GM15510 (cell line): Measurements from ENCODE around the gene KRTAP10-7.
"Not testable (repeated sequence)": the region's sequence is repeated elsewhere in the genome, so short reads cannot be mapped to it uniquely, and the experiment has no call there.

Experiments used
- POLR2A ChIP-seq: IDR thresholded peaks from 3 replicates; pipeline ENCODE4 v1.6.1; 2011; ENCODE audit warnings: borderline replicate concordance; ENCODE audit not compliant: insufficient read length; ENCODE audit errors: extremely low read depth

The KRTAP10-7 gene

GRCh38 chr21:44578371-44579055 lies 21.9 kb upstream of the KRTAP10-7 start:
- no peak for TF ChIP-seq POLR2A

DNA sequence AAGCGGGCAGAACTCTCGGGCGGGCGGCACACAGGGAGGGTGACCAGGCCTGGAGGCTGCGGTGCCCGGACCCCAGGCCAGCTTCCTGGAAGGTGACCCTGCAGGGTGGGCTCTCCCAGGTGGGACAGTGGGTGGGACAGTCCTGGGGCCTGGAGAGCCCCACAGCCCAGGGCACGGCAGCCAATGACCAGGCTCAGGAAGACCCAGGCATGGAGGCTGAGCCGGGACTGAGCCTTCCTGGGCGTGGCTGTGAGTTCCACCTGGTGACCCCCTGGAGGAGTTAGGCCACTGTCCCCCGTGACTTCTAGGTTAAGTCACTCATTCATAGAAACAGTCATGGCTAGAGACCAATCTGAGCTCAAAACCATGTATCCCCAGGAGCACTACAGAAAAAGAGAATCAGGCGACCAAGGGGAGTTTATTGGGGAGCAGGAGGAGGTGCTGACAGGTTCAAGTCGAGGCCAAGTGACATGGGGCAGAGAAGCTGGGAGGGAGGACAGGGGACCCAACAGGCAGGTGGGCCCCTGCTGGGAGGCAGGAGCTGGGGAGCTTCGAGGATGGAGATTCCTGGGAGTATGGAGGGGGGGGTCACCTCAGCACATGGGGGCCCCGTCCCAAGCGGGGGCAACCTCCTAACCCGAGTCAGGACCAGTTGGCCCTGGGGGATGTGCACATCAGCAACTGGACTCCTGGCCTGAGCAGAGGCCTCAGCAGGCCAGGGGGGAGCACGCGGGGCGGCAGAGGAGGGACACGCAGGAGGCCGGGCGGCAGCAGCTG lies 21.2 kb upstream of the KRTAP10-7 start:
- no peak for TF ChIP-seq POLR2A

GRCh38 chr21:44579833-44580144 lies 20.6 kb upstream of the KRTAP10-7 start:
- TF ChIP-seq POLR2A: no peak

- not testable (repeated sequence) for TF ChIP-seq POLR2A
Measured at GRCh38 chr21:44580231-44580821, 20.1 kb upstream of the KRTAP10-7 start, which contains the start of gene KRTAP10-5. Gene KRTAP10-5, minus strand, starts transcription at chr21:44580604. Its CDS starts 26 bp downstream, at chr21:44580578.

- TF ChIP-seq POLR2A: no peak
Measured at GRCh38 chr21:44581158-44581557, 19.2 kb upstream of the KRTAP10-7 start.

DNA sequence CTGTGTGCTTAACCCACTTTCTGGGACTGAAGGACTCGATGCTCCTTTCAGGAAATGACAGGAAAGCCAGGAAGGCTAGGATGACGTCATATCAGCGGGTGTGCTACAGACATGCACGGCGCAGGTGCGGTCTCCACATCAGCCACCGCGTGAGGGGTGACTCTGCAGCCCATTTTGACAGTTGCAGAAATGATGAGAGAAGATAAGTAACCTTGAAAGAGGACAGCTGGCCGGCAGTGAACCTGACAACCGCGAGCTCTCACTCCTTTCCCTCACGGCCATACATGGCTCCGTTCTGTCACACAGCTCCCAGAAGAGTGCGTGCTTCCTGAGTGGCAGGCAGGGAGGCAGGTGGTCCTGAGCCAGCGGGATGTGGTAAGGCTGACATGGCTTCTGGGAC lies 18.3 kb upstream of the KRTAP10-7 start:
- no peak for TF ChIP-seq POLR2A

DNA sequence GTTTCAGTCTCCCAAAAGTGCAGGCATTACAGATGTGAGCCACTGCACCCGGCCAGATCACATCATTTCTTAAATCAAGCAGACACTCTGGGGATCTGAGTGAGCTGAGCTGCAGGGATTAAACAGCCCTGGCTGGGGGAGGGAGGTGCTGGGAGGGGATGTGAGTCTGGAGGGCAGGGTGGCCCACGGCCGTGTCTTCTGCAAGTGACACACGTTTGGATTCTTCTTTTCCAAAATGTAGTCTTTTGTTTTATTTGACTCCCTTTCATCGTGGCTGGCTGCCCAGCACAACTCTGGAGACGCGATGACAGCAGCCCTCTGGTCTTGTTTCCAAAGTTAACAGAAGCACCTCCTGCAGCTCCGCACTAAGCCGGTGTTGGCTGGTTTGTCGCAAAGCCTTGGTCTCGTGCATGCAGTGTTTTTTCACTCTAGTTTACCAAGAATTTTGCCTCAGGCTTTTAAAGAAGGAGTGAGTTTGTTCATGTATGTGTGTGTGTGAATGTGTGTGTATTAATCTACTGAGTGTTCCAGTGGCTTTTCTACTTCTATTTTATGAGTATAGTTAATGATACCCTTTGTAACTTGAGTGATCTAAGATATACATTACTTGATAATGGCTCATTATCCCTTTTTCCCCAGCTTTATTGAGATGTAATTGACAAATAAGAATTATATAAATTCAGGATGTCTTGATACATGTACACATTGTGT lies 17.2 kb upstream of the KRTAP10-7 start:
- TF ChIP-seq POLR2A: no peak

GRCh38 chr21:44583800-44584147 lies 16.6 kb upstream of the KRTAP10-7 start:
- no peak for TF ChIP-seq POLR2A

GRCh38 chr21:44585892-44586291 lies 14.5 kb upstream of the KRTAP10-7 start:
- TF ChIP-seq POLR2A: no peak

GRCh38 chr21:44589094-44589493 lies 11.3 kb upstream of the KRTAP10-7 start:
- no peak for TF ChIP-seq POLR2A

DNA sequence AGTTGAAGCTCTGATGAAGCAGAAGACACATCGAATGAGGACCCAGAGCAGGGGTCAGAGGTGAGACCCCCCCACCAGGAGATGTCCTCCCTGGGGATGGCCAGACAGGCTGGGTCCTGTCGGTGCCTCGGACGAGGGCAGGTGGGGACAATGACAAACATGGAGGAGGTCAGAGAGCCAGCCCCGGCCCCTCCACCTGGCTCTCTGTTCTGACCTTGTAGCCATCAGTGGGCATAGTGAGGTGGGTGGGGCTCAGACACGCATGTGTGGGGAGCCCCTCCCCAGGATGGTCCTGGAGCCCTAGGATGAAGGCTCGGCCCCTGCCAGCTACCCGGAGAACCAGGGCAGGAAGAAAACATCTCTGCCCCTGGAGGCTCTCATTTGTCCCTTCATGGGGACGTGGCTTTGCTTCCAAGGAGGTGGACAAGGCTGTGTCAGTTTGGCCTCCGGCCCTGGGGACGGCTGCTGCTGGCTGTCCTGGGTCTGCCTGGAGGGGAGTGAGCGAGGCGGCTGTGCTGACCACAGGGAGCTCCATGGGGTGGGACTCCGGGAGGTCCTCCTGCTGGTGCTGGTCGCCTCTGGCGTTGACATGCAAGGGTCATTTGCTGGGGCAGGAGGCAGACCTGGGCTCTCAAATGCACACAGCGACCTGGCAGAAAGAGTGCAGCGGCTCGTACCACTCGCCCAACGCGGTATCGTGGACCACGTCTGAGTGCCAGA lies 10.7 kb upstream of the KRTAP10-7 start:
- TF ChIP-seq POLR2A: no peak

- no peak for TF ChIP-seq POLR2A
Measured at GRCh38 chr21:44590311-44590721, 10.1 kb upstream of the KRTAP10-7 start.

DNA sequence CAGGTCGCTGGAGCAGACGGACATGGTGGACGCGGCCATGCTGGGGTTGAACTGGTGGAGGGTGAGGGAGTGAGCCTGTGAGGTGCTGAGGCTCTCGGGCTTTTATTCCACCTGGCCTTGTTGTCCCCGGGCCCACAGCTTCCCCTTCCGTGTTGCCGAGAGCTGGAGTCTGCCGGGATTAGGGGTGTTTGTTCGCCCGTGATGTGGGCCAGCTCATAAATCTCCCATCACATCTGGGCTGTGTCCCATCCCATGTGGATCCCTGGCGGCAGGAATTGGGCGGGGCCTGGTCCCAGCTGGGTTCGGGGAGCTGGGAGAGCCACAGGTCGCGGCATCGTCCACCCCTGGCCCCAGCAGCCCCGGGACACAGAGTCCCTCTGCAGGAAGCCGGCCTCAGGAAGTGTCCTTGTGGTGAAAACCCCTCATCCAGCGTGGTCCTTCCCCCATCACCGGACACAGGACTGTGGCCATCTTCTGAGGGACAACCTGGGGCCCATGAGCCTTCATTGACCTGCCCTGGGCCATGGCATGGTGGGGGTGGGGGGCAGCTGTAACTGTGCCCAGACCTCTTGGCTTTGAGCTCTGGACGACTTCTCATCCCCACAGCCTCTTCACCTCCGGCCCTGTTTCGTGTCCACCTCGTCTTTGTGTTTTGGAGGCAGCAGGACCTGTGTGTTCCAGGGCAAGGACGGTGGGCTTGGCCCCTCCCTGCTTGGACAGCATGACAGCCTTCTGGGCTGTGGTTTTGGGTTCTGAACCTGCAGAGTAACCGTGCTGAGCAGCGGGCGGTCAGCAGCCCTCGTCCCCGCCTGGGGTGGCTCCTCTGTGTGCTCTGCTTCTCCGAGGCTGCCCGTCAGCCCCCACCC lies 7.7 kb upstream of the KRTAP10-7 start, which contains the start of gene KRTAP10-6:
KRTAP10-6 (minus strand) TSS at position 60 of the 866 bp plus-strand sequence; CDS start at position 39, 21 bp downstream.
- TF ChIP-seq POLR2A: no peak
